Left lung (tissue), 10 donors: Measurements from ENCODE around the gene RTEL1. TPM values are rescaled to one million over a fixed set of nuclear protein-coding genes. Genes with fewer than 3 reads are reported as not detected.

Source experiments
- ATAC-seq: fragments of 200-7000 bp; cut with Tn5 transposase; one replicate; pipeline ENCODE4 v1.9.1; 2020; ENCODE audit warnings: moderate library complexity
- DNase-seq, 4 donors: peaks; one replicate each; pipeline ENCODE4 v3.0.0-alpha.2; 2013 to 2020
- H3K27ac ChIP-seq, 2 donors: fragments of 200-600 bp; sonication (generic) in 1 of 2; one replicate each; pipeline versions ENCODE4 v1.5.0 to v1.8.0; 2020 to 2021
- H3K27me3 ChIP-seq, 2 donors: fragments of 200-600 bp; sonication (generic) in 1 of 2; one replicate each; pipeline versions ENCODE4 v1.5.0 to v1.8.0; 2020 to 2021
- H3K36me3 ChIP-seq, 2 donors: fragments of 200-600 bp; sonication (generic) in 1 of 2; one replicate each; pipeline versions ENCODE4 v1.5.0 to v1.8.0; 2020 to 2021
- H3K4me1 ChIP-seq, 2 donors: fragments of 200-600 bp; one replicate each; pipeline ENCODE4 v1.8.0; 2021
- H3K4me3 ChIP-seq, 2 donors: fragments of 200-600 bp; sonication (generic) in 1 of 2; one replicate each; pipeline versions ENCODE4 v1.5.0 to v1.8.0; 2020 to 2021; ENCODE audit warnings: mild to moderate bottlenecking in 1 of 2
- H3K9me3 ChIP-seq, 2 donors: fragments of 200-600 bp; sonication (generic) in 1 of 2; one replicate each; pipeline versions ENCODE4 v1.5.0 to v1.8.0; 2020 to 2021
- intact Hi-C, 2 donors: fragments of 100-400 bp; cut with DNase I; formaldehyde crosslinking; loops; one replicate each; pipeline versions ENCODE4 v1.11.2 to v1.14.2; 2022
- polyA plus RNA-seq, 6 donors: library from polyadenylated mRNA; unstranded; fragments of 120-200 nt; gene quantifications; one replicate each; pipeline ENCODE4 v1.2.1, GENCODE V29; 2013; ENCODE audit not compliant: insufficient read length in 6 of 6
- total RNA-seq, 2 donors: library from RNA; stranded (reverse); fragmentation: NEBNext Ultra II Directional; extraction: Animal tissue kit (Norgen Biotek cat#: 25700); gene quantifications; one replicate each; pipeline ENCODE4 v1.2.1, GENCODE V29; 2021
- TF ChIP-seq, protein P1 (sequence below), 2 donors: fragments of 200-600 bp; sonication (generic) in 1 of 2; IDR thresholded peaks; one replicate each; pipeline versions ENCODE4 v1.5.0 to v1.8.0; 2021; ENCODE audit warnings: antibody characterized with exemption in 2 of 2
- donor health status: DM: no; HTN: yes; CAD: no.
- donor health status: DM: no; HTN: no; CAD: no.

Gene RTEL1
- total and polyA plus RNA-seq, 8 donors = 19.6 to 38.8 (median 22.4) TPM

DNA sequence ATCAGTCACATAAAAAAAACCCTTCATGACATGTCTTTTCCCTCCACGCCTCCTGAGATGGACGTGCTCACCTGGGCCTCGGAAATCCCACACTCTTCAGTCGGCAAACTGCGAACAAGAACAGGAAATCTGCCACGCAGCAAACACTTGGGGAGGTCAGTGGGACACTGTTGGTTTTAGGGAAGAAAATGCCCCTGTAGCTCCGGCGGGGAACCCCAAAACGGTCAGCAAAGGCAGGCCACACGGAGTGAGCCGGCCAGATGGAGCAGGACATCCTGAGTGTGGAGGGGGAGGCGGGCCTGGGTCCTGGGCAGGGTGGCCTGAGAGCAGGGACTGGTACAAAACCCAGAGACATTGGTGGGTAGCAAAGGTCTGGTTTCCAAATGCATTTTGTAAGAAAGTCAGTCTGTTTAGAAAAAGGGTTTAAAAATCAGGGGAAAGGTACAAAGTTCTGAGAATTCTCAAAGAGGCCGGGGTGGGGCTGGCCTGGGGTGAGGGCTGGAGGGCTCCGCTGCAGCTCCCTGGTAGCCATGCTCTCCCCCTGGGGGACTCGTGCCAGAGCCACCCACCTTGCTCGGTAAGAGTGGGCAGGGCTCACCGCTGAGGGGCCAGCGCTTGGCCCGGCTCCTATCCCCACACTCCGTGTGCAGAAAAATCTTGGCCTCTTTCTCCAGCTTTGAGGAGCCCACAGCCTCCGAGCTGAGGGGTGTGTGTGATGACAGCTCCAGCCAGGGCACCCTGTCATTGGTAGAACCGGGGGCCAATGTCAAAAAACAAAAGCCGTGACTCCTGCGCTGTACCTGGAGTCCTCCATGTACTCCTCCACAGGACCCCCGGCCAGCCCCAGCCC, 86.7 kb downstream of the RTEL1 start:
- no peak overlapping the region for H3K4me3 ChIP-seq
- no peaks in the 10 kb centered on the region for H3K9me3 ChIP-seq
- peaks cover 11 to 22% of the 10 kb centered on the region in 2 donors for H3K4me1 ChIP-seq
- H3K27ac ChIP-seq = no peak overlapping the region
- intact Hi-C loops = no loop called here
- H3K27me3 ChIP-seq = no peaks in the 10 kb centered on the region
- ATAC-seq (no peak), DNase-seq (peak in 1 of 4 donors; percentile 61)
- TF ChIP-seq, protein P1, sequence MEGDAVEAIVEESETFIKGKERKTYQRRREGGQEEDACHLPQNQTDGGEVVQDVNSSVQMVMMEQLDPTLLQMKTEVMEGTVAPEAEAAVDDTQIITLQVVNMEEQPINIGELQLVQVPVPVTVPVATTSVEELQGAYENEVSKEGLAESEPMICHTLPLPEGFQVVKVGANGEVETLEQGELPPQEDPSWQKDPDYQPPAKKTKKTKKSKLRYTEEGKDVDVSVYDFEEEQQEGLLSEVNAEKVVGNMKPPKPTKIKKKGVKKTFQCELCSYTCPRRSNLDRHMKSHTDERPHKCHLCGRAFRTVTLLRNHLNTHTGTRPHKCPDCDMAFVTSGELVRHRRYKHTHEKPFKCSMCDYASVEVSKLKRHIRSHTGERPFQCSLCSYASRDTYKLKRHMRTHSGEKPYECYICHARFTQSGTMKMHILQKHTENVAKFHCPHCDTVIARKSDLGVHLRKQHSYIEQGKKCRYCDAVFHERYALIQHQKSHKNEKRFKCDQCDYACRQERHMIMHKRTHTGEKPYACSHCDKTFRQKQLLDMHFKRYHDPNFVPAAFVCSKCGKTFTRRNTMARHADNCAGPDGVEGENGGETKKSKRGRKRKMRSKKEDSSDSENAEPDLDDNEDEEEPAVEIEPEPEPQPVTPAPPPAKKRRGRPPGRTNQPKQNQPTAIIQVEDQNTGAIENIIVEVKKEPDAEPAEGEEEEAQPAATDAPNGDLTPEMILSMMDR (IDR thresholded peaks at IDR 0.05) = no peak
- H3K36me3 ChIP-seq = peaks cover 0 to 39% of the 10 kb centered on the region in 2 donors

DNA sequence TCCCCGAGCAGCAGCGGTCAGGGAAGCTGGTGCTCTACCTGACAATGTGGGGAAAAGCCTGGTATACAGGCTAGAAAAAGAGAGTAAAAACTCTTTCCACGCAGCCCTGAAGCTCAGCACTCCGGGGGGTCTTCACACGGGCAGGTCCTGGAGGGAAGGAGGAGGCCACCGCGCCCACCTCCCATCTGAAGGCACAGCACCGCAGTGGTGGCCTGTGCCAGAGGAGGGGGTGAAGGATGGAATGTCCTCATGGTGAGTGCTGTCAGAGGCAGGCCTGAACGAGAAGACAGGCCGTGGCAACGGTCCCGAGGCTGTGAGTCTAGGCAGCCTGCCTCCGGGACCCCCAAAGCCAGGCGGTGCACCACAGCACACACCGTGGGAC, 87.3 kb downstream of the RTEL1 start:
- TF ChIP-seq, protein P1 (IDR thresholded peaks at IDR 0.05) = no peak
- ATAC-seq (no peak), DNase-seq (peak in 1 of 4 donors; percentile 69)
- no peaks in the 10 kb centered on the region for H3K27me3 ChIP-seq
- peaks cover 0 to 39% of the 10 kb centered on the region in 2 donors for H3K36me3 ChIP-seq
- no peak overlapping the region for H3K27ac ChIP-seq
- intact Hi-C loops = no loop called here
- H3K4me3 ChIP-seq = no peak overlapping the region
- no peaks in the 10 kb centered on the region for H3K9me3 ChIP-seq
- peaks cover 11 to 19% of the 10 kb centered on the region in 2 donors for H3K4me1 ChIP-seq

Other genes with a start within 250 kb of the RTEL1 start
- gene KCNQ2, start 185.7 kb upstream of the RTEL1 start, total RNA-seq = not detected
- gene KCNQ2, start 185.7 kb upstream of the RTEL1 start, polyA plus RNA-seq = 10 to 100 TPM in 4 of 6 donors, 1 to 10 TPM in 2; 8.4 to 19.1 (median 14.1) TPM
- under 1 TPM; 0.47 to 0.50 TPM for gene EEF1A2, start 159.2 kb upstream of the RTEL1 start, total RNA-seq
- under 1 TPM; 0.27 to 0.62 (median 0.31) TPM for gene EEF1A2, start 159.2 kb upstream of the RTEL1 start, polyA plus RNA-seq
- 100 to 1,000 TPM; 233 to 662 TPM for gene PPDPF, start 137.5 kb upstream of the RTEL1 start, total RNA-seq
- 100 to 1,000 TPM; 155 to 417 (median 277) TPM for gene PPDPF, start 137.5 kb upstream of the RTEL1 start, polyA plus RNA-seq
- 1 to 10 TPM; 4.5 to 7.3 TPM for gene PTK6, start 120.9 kb upstream of the RTEL1 start, total RNA-seq
- gene PTK6, start 120.9 kb upstream of the RTEL1 start, polyA plus RNA-seq = under 1 TPM; 0.53 to 0.75 (median 0.72) TPM
- gene SRMS, start 110.6 kb upstream of the RTEL1 start, total RNA-seq = not detected
- gene SRMS, start 110.6 kb upstream of the RTEL1 start, polyA plus RNA-seq = under 1 TPM in 5 of 6 donors, not detected in 1; 0.08 to 0.27 (median 0.18) TPM
- gene FNDC11, start 104.2 kb upstream of the RTEL1 start, total RNA-seq = under 1 TPM; 0.23 to 0.60 TPM
- under 1 TPM; 0.52 to 0.84 (median 0.71) TPM for gene FNDC11, start 104.2 kb upstream of the RTEL1 start, polyA plus RNA-seq
- 10 to 100 TPM; 45.8 to 53.3 TPM for gene HELZ2, start 84.1 kb upstream of the RTEL1 start, total RNA-seq
- gene HELZ2, start 84.1 kb upstream of the RTEL1 start, polyA plus RNA-seq = 10 to 100 TPM; 14.0 to 24.5 (median 18.7) TPM
- gene GMEB2, start 31.2 kb upstream of the RTEL1 start, total RNA-seq = 1 to 10 TPM; 8.1 to 9.8 TPM
- 10 to 100 TPM in 4 of 6 donors, 1 to 10 TPM in 2; 8.2 to 12.4 (median 10.7) TPM for gene GMEB2, start 31.2 kb upstream of the RTEL1 start, polyA plus RNA-seq
- gene STMN3, start 4.9 kb upstream of the RTEL1 start, total RNA-seq = 10 to 100 TPM; 12.6 to 13.1 TPM
- 10 to 100 TPM; 29.1 to 47.0 (median 37.0) TPM for gene STMN3, start 4.9 kb upstream of the RTEL1 start, polyA plus RNA-seq
- 10 to 100 TPM in 1 of 2 donors, 1 to 10 TPM in 1; 3.6 to 17.6 TPM for gene TNFRSF6B, start 38.3 kb downstream of the RTEL1 start, total RNA-seq
- 1 to 10 TPM; 1.6 to 3.5 (median 2.2) TPM for gene TNFRSF6B, start 38.3 kb downstream of the RTEL1 start, polyA plus RNA-seq
- 10 to 100 TPM; 38.2 to 46.9 TPM for gene ARFRP1, start 49.7 kb downstream of the RTEL1 start, total RNA-seq
- 10 to 100 TPM; 29.1 to 34.9 (median 31.9) TPM for gene ARFRP1, start 49.7 kb downstream of the RTEL1 start, polyA plus RNA-seq
- gene ZGPAT, start 49.7 kb downstream of the RTEL1 start, total RNA-seq = 10 to 100 TPM; 26.2 to 28.8 TPM
- gene ZGPAT, start 49.7 kb downstream of the RTEL1 start, polyA plus RNA-seq = 10 to 100 TPM; 13.7 to 22.7 (median 18.1) TPM
- 1 to 10 TPM; 7.1 to 7.2 TPM for gene LIME1, start 78.4 kb downstream of the RTEL1 start, total RNA-seq
- gene LIME1, start 78.4 kb downstream of the RTEL1 start, polyA plus RNA-seq = 10 to 100 TPM in 1 of 6 donors, 1 to 10 TPM in 5; 3.0 to 10.8 (median 5.4) TPM
- gene SLC2A4RG, start 81.5 kb downstream of the RTEL1 start, total RNA-seq = 10 to 100 TPM; 61.1 to 66.8 TPM
- 100 to 1,000 TPM in 4 of 6 donors, 10 to 100 TPM in 2; 70.5 to 166 (median 105) TPM for gene SLC2A4RG, start 81.5 kb downstream of the RTEL1 start, polyA plus RNA-seq
- gene ZBTB46, start 173.0 kb downstream of the RTEL1 start, total RNA-seq = 10 to 100 TPM in 1 of 2 donors, 1 to 10 TPM in 1; 9.2 to 11.3 TPM
- gene ZBTB46, start 173.0 kb downstream of the RTEL1 start, polyA plus RNA-seq = 10 to 100 TPM in 4 of 6 donors, 1 to 10 TPM in 2; 9.4 to 16.3 (median 12.4) TPM
- under 1 TPM in 1 of 2 donors, not detected in 1; 0.18 TPM for gene ABHD16B, start 203.2 kb downstream of the RTEL1 start, total RNA-seq
- not detected for gene ABHD16B, start 203.2 kb downstream of the RTEL1 start, polyA plus RNA-seq
- gene TPD52L2, start 207.0 kb downstream of the RTEL1 start, total RNA-seq = 100 to 1,000 TPM; 105 to 116 TPM
- 10 to 100 TPM; 82.6 to 95.5 (median 85.9) TPM for gene TPD52L2, start 207.0 kb downstream of the RTEL1 start, polyA plus RNA-seq
- 10 to 100 TPM; 39.9 to 59.5 TPM for gene DNAJC5, start 236.8 kb downstream of the RTEL1 start, total RNA-seq
- 10 to 100 TPM; 17.5 to 30.5 (median 24.3) TPM for gene DNAJC5, start 236.8 kb downstream of the RTEL1 start, polyA plus RNA-seq